Measurements from ENCODE around the gene HOXC12. TPM values are rescaled to one million over a fixed set of nuclear protein-coding genes. Genes with fewer than 3 reads are reported as not detected.

HOXC12 gene
- total RNA-seq, 1 donor, result under 0.01 TPM

GRCh38 chr12:53996240-53997203, 41.8 kb downstream of the HOXC12 start:
- peak overlapping the region; percentile 60 for H3K4me3 ChIP-seq (ENCODE audit: low read depth, low read length)
- DNase-seq (ENCODE audit: low read depth), result no peak
- no peak for TF ChIP-seq CTCF (IDR thresholded peaks at IDR 0.05; ENCODE audit: insufficient read depth, low read depth, low read length)

GRCh38 chr12:53997204-53998109, 42.8 kb downstream of the HOXC12 start:
- DNase-seq (ENCODE audit: low read depth), result no peak
- no peak for TF ChIP-seq CTCF (IDR thresholded peaks at IDR 0.05; ENCODE audit: insufficient read depth, low read depth, low read length)
- peak overlapping the region; percentile 30 for H3K4me3 ChIP-seq (ENCODE audit: low read depth, low read length)

- no peak for TF ChIP-seq CTCF (IDR thresholded peaks at IDR 0.05; ENCODE audit: insufficient read depth, low read depth, low read length)
- no peak for DNase-seq (ENCODE audit: low read depth)
- peak overlapping the region; percentile 83 for H3K4me3 ChIP-seq (ENCODE audit: low read depth, low read length)
These were observed 43.6 kb downstream of the HOXC12 start for GRCh38 chr12:53998110-53998899.

GRCh38 chr12:53998900-53999236, 44.2 kb downstream of the HOXC12 start:
- H3K4me3 ChIP-seq (ENCODE audit: low read depth, low read length), result peak overlapping the region; percentile 83
- peak; percentile 3 for TF ChIP-seq CTCF (IDR thresholded peaks at IDR 0.05; ENCODE audit: insufficient read depth, low read depth, low read length)
- DNase-seq (ENCODE audit: low read depth), result no peak

- peak; percentile 89 for DNase-seq (ENCODE audit: low read depth)
- TF ChIP-seq CTCF (IDR thresholded peaks at IDR 0.05; ENCODE audit: insufficient read depth, low read depth, low read length), result no peak
- peak overlapping the region; percentile 83 for H3K4me3 ChIP-seq (ENCODE audit: low read depth, low read length)
These were observed 44.9 kb downstream of the HOXC12 start for GRCh38 chr12:53999559-54000115.
